GM12892 (cell line): ENCODE data around the gene TNNT1.

ENCODE experiments used
- POLR2A ChIP-seq: IDR thresholded peaks from 2 replicates; pipeline ENCODE4 v1.6.1; 2011; ENCODE audit warnings: low read depth, low read length, control low read depth
- POLR2AphosphoS5 ChIP-seq: IDR thresholded peaks from 2 replicates; pipeline ENCODE4 v1.6.1; 2011; ENCODE audit warnings: low read depth, low read length, control low read depth
- TAF1 ChIP-seq: IDR thresholded peaks from 2 replicates; pipeline ENCODE4 v1.6.1; 2011; ENCODE audit warnings: low read depth, mild to moderate bottlenecking, control low read depth, low read length, borderline replicate concordance

DNA sequence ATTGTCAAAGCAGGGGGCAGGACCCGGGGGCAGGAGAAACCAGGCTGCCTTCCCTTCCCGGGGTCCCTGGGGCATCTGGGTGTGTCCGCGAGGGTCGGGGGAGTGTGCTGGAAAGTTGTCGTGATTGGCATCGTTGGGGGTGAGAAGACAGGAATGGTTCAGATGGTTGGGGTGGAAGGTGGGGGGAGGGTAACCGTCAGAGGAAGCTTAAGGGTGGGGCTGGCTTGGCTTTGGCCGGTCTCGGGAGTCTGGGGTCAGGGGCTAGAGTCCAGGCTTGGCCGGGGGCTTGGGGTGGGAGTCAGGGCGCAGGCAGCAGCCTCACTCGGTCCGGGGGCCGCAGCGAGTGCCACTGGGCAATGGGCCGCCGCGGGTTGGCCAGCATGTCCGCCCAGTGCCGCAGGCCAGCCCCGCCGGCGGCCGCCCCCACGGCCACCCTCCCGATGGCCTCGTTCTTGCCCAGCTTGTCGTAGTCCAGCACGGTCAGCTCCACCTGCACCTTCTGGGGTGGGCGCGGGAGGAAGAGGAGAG is 24.2 kb upstream of the TNNT1 start:
- TF ChIP-seq TAF1 (no peak), POLR2A (no peak), POLR2AphosphoS5 (no peak)
